ENCODE data around the gene TOM1L1.

Gene TOM1L1

DNA sequence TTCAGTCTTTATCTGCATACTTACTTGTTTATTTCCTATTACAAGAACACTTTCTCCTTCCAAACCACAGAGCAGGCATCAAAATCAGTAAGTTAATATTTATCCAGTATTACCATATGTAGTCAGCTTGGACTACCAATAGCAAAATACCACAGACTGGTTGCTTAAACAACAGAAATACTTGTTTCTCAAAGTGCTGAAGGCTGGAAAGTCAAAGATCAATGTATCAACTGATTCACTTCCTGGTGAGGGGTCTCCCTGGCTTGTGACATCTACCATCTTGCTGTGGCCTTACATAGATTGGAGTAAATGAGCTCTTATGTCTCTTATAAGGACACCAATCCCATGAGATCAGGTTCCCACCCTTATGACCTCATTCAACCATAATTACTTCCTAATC, 70.5 kb downstream of the TOM1L1 start:
- Histone ChIP-seq H2AFZ (no peak overlapping the region), H3K27ac (no peak overlapping the region), H3K27me3 (ENCODE audit: control insufficient read depth, insufficient read depth, low read length) (no peaks in the 10 kb centered on the region), H3K79me2 (peaks cover 8% of the 10 kb centered on the region), H3K4me2 (ENCODE audit: low read length) (no peak overlapping the region), H3K9me3 (ENCODE audit: control insufficient read depth, low read length) (no peaks in the 10 kb centered on the region), H3K4me3 (ENCODE audit: low read depth, low read length) (no peak overlapping the region), H3K4me1 (peaks cover 23% of the 10 kb centered on the region), H3K36me3 (ENCODE audit: control insufficient read depth, insufficient read depth, low read length) (no peaks in the 10 kb centered on the region), H3K9ac (no peak overlapping the region)
- TF ChIP-seq, protein P1, sequence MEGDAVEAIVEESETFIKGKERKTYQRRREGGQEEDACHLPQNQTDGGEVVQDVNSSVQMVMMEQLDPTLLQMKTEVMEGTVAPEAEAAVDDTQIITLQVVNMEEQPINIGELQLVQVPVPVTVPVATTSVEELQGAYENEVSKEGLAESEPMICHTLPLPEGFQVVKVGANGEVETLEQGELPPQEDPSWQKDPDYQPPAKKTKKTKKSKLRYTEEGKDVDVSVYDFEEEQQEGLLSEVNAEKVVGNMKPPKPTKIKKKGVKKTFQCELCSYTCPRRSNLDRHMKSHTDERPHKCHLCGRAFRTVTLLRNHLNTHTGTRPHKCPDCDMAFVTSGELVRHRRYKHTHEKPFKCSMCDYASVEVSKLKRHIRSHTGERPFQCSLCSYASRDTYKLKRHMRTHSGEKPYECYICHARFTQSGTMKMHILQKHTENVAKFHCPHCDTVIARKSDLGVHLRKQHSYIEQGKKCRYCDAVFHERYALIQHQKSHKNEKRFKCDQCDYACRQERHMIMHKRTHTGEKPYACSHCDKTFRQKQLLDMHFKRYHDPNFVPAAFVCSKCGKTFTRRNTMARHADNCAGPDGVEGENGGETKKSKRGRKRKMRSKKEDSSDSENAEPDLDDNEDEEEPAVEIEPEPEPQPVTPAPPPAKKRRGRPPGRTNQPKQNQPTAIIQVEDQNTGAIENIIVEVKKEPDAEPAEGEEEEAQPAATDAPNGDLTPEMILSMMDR (IDR thresholded peaks at IDR 0.05): no peak

DNA sequence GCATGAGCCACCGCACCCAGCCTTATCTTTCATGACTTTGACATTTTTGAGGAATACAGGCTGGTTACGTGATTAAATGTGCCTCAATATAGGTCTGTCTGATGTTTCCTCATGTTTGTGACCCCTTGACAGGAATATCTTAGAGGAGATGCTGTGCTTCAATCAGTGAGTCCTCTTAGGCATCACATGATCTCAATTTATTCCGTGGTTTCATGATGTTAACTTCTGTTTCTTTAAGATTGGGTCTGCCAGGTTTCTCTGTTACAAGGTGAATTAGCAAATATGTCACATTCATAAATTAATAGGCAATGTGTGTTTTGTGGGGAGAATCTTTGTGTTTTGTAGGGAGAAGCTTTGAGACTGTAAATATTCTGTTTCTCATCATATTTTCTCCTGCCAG, 71.2 kb downstream of the TOM1L1 start:
- no peaks in the 10 kb centered on the region for H3K9me3 ChIP-seq (ENCODE audit: control insufficient read depth, low read length)
- H3K4me2 ChIP-seq (ENCODE audit: low read length): no peak overlapping the region
- no peak overlapping the region for H2AFZ ChIP-seq
- H3K79me2 ChIP-seq: peaks cover 6% of the 10 kb centered on the region
- TF ChIP-seq, protein P1 (IDR thresholded peaks at IDR 0.05): no peak
- peaks cover 19% of the 10 kb centered on the region for H3K4me1 ChIP-seq
- H3K36me3 ChIP-seq (ENCODE audit: control insufficient read depth, insufficient read depth, low read length): no peaks in the 10 kb centered on the region
- no peaks in the 10 kb centered on the region for H3K27me3 ChIP-seq (ENCODE audit: control insufficient read depth, insufficient read depth, low read length)
- H3K4me3 ChIP-seq (ENCODE audit: low read depth, low read length): no peak overlapping the region
- no peak overlapping the region for H3K9ac ChIP-seq
- H3K27ac ChIP-seq: no peak overlapping the region

DNA sequence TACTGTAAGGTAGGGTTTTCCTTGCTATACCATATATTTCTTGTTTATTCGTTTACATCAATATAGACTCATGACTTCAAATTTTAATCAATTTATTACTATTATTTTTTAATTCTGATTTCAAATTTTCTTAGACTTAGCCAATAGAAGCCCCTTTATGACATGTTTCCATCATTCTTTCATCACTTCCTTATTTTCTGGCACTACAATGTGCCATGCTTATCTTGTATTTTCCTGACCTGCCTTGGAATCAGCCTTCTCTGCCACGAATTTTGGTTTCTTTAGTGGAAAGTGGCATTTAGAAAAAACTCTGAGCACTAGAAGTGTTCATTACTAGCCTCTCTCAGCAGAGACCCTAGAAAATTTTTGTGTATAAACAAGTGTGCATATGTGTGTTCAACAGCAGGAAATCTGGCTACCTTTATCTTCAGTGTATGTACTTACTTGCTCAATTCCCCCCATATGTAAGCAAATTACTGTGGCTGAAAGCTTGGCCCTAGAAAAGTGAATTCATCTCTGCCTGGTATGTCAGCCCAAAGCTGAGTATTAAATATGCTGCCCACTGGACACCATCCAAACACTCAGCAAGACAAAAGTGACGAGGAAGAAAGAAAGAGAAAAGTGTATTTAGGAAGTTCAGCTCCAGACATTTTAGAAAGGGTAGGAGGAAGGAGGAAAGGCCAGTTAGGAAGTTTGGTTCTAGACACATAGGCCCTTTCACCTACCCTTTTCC, 71.9 kb downstream of the TOM1L1 start:
- peaks cover 15% of the 10 kb centered on the region for H3K4me1 ChIP-seq
- no peaks in the 10 kb centered on the region for H3K36me3 ChIP-seq (ENCODE audit: control insufficient read depth, insufficient read depth, low read length)
- TF ChIP-seq, protein P1 (IDR thresholded peaks at IDR 0.05): no peak
- H3K9ac ChIP-seq: no peak overlapping the region
- H2AFZ ChIP-seq: no peak overlapping the region
- H3K4me3 ChIP-seq (ENCODE audit: low read depth, low read length): no peak overlapping the region
- no peaks in the 10 kb centered on the region for H3K27me3 ChIP-seq (ENCODE audit: control insufficient read depth, insufficient read depth, low read length)
- peaks cover 7% of the 10 kb centered on the region for H3K79me2 ChIP-seq
- H3K4me2 ChIP-seq (ENCODE audit: low read length): no peak overlapping the region
- no peak overlapping the region for H3K27ac ChIP-seq
- no peaks in the 10 kb centered on the region for H3K9me3 ChIP-seq (ENCODE audit: control insufficient read depth, low read length)

DNA sequence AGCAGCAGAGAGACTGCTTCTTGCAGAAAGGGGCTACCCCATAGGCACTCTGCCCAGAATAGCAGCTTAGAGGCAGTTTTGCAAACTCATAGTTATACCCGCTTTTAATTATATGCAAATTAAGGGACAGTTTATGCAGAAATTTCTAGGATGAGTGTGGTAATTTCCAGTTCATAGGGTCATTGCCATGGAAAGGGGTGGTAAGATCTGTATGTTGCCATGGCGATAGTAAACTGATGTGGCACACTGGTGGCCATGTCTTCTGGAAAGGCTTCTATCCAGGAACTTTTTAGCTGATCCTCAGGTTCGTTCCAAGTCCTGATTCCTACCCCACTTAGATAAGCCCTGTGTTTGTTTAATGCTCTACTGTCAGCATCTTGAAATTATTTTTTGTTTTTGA, 74.1 kb downstream of the TOM1L1 start:
- no peak overlapping the region for H3K4me2 ChIP-seq (ENCODE audit: low read length)
- H3K27me3 ChIP-seq (ENCODE audit: control insufficient read depth, insufficient read depth, low read length): no peaks in the 10 kb centered on the region
- H3K9ac ChIP-seq: no peak overlapping the region
- no peak overlapping the region for H2AFZ ChIP-seq
- peaks cover 9% of the 10 kb centered on the region for H3K4me1 ChIP-seq
- no peaks in the 10 kb centered on the region for H3K9me3 ChIP-seq (ENCODE audit: control insufficient read depth, low read length)
- H3K4me3 ChIP-seq (ENCODE audit: low read depth, low read length): no peak overlapping the region
- peaks cover 4% of the 10 kb centered on the region for H3K79me2 ChIP-seq
- TF ChIP-seq, protein P1 (IDR thresholded peaks at IDR 0.05): no peak
- no peaks in the 10 kb centered on the region for H3K36me3 ChIP-seq (ENCODE audit: control insufficient read depth, insufficient read depth, low read length)
- no peak overlapping the region for H3K27ac ChIP-seq

DNA sequence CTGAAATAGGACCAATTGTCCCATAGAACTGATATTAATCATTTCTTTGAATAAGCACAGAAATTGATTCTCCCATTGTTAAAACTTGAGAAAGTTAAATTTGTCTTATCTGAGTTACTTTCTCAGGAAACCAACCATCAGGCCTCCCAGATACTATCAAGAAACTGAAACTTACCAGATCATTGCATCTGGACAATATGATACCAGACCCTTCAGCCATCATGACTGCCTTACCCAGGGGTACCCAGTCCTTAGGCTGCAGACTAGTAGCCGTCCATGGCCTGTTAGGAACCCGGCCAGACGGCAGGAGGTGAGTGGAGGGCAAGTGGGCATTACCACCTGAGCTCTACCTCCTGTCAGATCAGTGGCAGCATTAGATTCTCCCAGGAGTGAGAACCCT, 75.7 kb downstream of the TOM1L1 start:
- TF ChIP-seq, protein P1 (IDR thresholded peaks at IDR 0.05): no peak
- Histone ChIP-seq H3K27me3 (ENCODE audit: control insufficient read depth, insufficient read depth, low read length) (no peaks in the 10 kb centered on the region), H3K79me2 (peaks cover 8% of the 10 kb centered on the region), H3K36me3 (ENCODE audit: control insufficient read depth, insufficient read depth, low read length) (no peaks in the 10 kb centered on the region), H3K9ac (no peak overlapping the region), H3K4me1 (peaks cover 4% of the 10 kb centered on the region), H2AFZ (no peak overlapping the region), H3K9me3 (ENCODE audit: control insufficient read depth, low read length) (no peaks in the 10 kb centered on the region), H3K4me2 (ENCODE audit: low read length) (peak overlapping the region; percentile 23), H3K27ac (no peak overlapping the region), H3K4me3 (ENCODE audit: low read depth, low read length) (no peak overlapping the region)

Measured in parathyroid adenoma (tissue), 2 donors.